Right lung (tissue), 10 donors: ENCODE measurements around the gene KCNRG. TPM values are rescaled to one million over a fixed set of nuclear protein-coding genes. Genes with fewer than 3 reads are reported as not detected.
"Not testable (repeated sequence)": the region's sequence is repeated elsewhere in the genome, so short reads cannot be mapped to it uniquely, and the experiment has no call there.

Source experiments
- DNase-seq, 2 donors: peaks; one replicate each; pipeline ENCODE4 v3.0.0-alpha.2; 2013
- long read RNA-seq, 8 donors: transcript quantifications; one replicate each; lab custom pipeline, GENCODE V29; 2026
- polyA plus RNA-seq, 5 donors: library from polyadenylated mRNA; unstranded; fragments of 120-200 nt; gene quantifications; one replicate each; pipeline versions ENCODE4 v1.2.1 to v1.2.3, GENCODE V29; 2013; ENCODE audit warnings: inconsistent platforms in 1 of 5, low replicate concordance in 1 of 5; ENCODE audit not compliant: insufficient read length in 5 of 5, insufficient read depth in 1 of 5

KCNRG gene
- 1 to 10 TPM; 3.1 to 7.4 (median 4.7) TPM for polyA plus RNA-seq
- long read RNA-seq, donor 1, partial matches to known transcripts: 0 of 2 reads
- long read RNA-seq, donor 1, other reads (novel, unspliced or antisense): 0 of 2 reads
- long read RNA-seq, donor 2: 0 reads
- long read RNA-seq, donor 3, partial matches to known transcripts: 0 of 1 reads
- long read RNA-seq, donor 3, other reads (novel, unspliced or antisense): 0 of 1 reads
- long read RNA-seq, donor 4, partial matches to known transcripts: 0 of 2 reads
- long read RNA-seq, donor 4, other reads (novel, unspliced or antisense): 0 of 2 reads
- long read RNA-seq, donor 5: 0 reads
- long read RNA-seq, donor 6: 0 reads
- long read RNA-seq, donor 7, partial matches to known transcripts: 0 of 1 reads
- long read RNA-seq, donor 7, other reads (novel, unspliced or antisense): 0 of 1 reads
- long read RNA-seq, donor 8: 0 reads

GRCh38 chr13:50015258-50015657 is at the start of gene KCNRG:
TSS of gene KCNRG (plus strand) at chr13:50015444. CDS start at chr13:50015494, 50 bp downstream.
- peak in 1 of 2 donors; percentile 15 for DNase-seq

GRCh38 chr13:49967456-49967855 is 47.8 kb upstream of the KCNRG start:
- DNase-seq: no peak

- no peak for DNase-seq
These were observed 42.5 kb upstream of the KCNRG start for GRCh38 chr13:49972709-49973108.

- DNase-seq: no peak
These were observed 39.4 kb upstream of the KCNRG start for GRCh38 chr13:49975826-49976225.

- peak; percentile 45 to 62 for DNase-seq
These were observed 38.7 kb upstream of the KCNRG start for GRCh38 chr13:49976314-49977258.

- no peak for DNase-seq
These were observed 37.3 kb upstream of the KCNRG start for GRCh38 chr13:49977992-49978391.

DNA sequence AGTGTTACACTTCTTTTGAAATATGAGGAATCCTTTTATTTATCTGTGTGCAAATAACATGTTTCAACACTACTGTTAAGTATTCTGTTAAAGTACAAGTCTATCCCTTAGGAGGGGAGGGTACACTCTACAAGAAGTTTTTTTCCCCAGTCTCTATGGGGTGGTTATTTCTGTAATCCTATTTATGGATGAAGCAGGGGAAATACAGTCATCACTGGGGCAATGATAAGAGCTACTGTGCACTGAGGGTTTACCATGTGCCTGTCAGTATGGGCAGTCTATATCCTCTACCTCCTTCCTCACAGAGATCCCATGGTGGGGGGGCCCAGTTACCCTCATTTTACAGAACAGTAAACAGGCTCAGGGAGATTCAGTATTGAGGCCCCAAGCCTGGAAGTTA is 35.0 kb upstream of the KCNRG start:
- no peak for DNase-seq

DNA sequence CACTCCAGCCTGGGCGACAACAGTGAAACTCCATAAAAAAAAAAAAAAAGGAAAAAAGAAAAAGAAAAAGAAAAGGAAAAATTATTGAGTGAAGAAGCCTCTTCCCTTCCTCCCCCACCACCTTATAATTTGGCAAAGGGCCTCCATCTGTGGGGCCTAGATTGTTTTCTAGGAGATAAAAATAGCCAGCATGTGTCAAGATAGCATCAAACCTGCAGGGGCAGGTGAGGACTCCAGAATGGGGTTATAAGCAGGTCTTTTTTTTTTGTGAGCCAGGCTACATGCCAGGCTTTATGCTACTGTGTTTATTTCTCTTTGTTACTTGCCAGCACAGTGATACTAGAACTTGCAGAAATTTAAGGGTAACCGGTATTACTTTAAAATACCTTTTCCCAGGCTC is 30.1 kb upstream of the KCNRG start:
- DNase-seq: no peak

DNA sequence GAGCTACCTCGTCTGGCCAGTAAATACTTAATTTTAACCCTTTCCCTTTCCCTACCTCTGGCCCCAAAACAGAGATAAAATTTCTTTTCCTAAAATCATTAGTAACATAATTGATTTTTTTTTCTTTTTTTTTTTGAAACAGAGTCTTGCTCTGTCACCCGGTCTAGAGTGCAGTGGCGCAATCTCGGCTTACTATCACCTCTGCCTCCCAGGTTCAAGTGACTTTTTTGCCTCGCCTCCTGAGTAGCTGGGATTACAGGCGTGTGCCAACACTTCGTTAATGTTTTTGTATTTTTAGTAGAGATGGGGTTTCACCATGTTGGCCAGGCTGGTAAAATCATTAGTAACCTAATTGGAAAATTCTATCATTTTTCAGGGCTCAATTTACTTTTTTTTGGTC is 28.8 kb upstream of the KCNRG start:
- DNase-seq: no peak

DNA sequence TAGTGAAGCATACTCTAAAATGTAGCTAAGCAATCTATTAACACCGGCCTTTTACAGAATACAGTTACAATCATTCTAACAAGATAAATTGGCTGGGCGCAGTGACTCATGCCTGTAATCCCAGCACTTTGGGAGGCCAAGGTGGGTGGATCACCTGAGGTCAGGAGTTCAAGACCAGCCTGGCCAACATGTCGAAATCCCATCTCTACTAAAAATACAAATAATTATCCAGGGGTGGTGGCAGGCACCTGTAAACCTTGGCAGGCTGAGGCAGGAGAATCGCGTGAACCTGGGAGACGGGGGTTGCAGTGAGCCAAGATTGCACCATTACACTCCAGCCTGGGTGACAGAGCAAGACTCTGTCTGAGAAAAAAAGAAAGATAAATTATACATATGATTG is 24.6 kb upstream of the KCNRG start:
- DNase-seq: not testable (repeated sequence)

GRCh38 chr13:49993111-49993510 is 22.1 kb upstream of the KCNRG start:
- no peak for DNase-seq

GRCh38 chr13:49993666-49994065 is 21.6 kb upstream of the KCNRG start:
- no peak for DNase-seq

DNA sequence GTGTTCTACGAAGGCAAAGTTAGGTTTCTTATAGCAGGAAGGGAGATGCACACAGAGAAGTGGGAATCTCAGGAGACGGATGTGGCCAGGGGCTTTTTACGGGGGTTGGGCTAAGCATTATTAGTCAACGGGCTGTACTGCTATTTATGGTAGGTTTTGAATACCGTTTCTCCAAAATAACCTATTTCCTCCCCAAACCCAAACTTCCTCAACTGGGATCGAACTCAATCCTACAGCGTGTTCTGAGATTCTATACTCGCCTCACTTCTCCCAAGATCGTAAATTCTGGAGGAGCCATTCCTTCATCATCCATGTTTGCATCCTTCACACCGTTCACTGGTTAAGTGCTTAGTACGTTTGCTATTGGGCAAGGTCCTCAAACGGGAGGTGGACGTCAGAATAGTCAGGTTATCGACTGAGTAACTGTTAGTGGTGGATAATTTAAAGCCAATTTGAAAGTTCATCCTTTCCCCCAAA is 19.6 kb upstream of the KCNRG start:
- DNase-seq: peak in 1 of 2 donors; percentile 28

- peak; percentile 90 to 92 for DNase-seq
These were observed 18.9 kb upstream of the KCNRG start for GRCh38 chr13:49996161-49996915.

- DNase-seq: peak; percentile 91 to 92
These were observed 18.0 kb upstream of the KCNRG start, which contains the start of gene TRIM13 for GRCh38 chr13:49996951-49997895. TSS of gene TRIM13 (plus strand) at chr13:49997042. CDS start at chr13:50011941, 14,899 bp downstream.

GRCh38 chr13:49997955-49998354 is 17.3 kb upstream of the KCNRG start:
- peak; percentile 33 to 45 for DNase-seq

- DNase-seq: no peak
These were observed 16.3 kb upstream of the KCNRG start for GRCh38 chr13:49998714-49999624.

DNA sequence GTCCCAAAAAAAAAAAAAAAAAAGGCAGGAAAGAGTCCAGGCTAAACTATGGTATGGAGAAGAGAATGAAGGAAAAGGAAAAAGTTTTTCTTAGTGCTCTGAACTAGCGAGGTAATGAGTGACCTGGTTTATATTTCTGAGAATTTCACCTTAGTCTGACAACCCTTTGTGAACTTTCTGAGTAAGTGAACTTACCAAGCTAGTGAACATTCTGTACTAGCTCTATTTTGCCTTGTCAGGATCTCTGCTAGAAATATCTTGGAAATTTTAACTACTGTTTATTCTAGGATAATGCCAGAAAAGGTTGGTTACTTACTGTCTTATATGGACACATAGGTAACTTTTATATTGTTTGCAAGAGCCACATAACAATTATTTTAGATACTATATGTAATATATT is 14.0 kb upstream of the KCNRG start:
- DNase-seq: no peak
